ENCODE results near the gene MOV10.

MOV10 gene

GRCh38 chr1:112744009-112744578 lies 69.6 kb downstream of the MOV10 start:
- no peak overlapping the region for H3K4me3 ChIP-seq (ENCODE audit: low read length)
- no peak for TF ChIP-seq ZNF274 (IDR thresholded peaks at IDR 0.05; ENCODE audit: low read depth, low read length)

GRCh38 chr1:112748396-112748795 lies 73.9 kb downstream of the MOV10 start:
- no peak overlapping the region for H3K4me3 ChIP-seq (ENCODE audit: low read length)
- no peak for TF ChIP-seq ZNF274 (IDR thresholded peaks at IDR 0.05; ENCODE audit: low read depth, low read length)

Measured in GM08714 (cell line).